GM12878 (cell line): Measurements from ENCODE around the gene ACTL6A. TPM values are rescaled to one million over a fixed set of nuclear protein-coding genes. Genes with fewer than 3 reads are reported as not detected.
A peak's percentile ranks its signal among the peaks of the same experiment; 100 is the strongest.

Experiments used
- ATAC-seq: fragments of 200-7000 bp; cut with Tn5 transposase; 3 replicates; pipeline ENCODE4 v1.9.1; 2020; ENCODE audit warnings: mild to moderate bottlenecking, moderate library complexity
- BruUV-seq: library from RNA; stranded (reverse); fragments of 400-500 nt; replicated peaks from 2 replicates; lab custom pipeline; 2021; lab: Mats Ljungman, UMichigan
- CTCF ChIA-PET: fragments of 300-600 bp; sonication (Branson Sonifier 250); formaldehyde crosslinking; extraction: SDS; loops from one replicate; lab custom pipeline; 2021; ENCODE audit warnings: inconsistent platforms; lab: Yijun Ruan, JAX
- POLR2A ChIA-PET: fragments of 350-600 bp; formaldehyde crosslinking; extraction: SDS; loops from one replicate; lab custom pipeline; 2021; ENCODE audit warnings: inconsistent platforms; lab: Charles Lee
- RAD21 ChIA-PET: fragments of 300-600 bp; sonication (Branson Sonifier 250); formaldehyde crosslinking; loops from one replicate; lab custom pipeline; 2023; ENCODE audit warnings: antibody characterized with exemption; ENCODE audit not compliant: unreplicated experiment; lab: Charles Lee
- SMC1A ChIA-PET: fragments of 300-600 bp; sonication (Branson Sonifier 250); formaldehyde crosslinking; loops from one replicate; lab custom pipeline; 2023; ENCODE audit not compliant: unreplicated experiment, uncharacterized antibody; lab: Charles Lee
- DNase-seq: peaks from one replicate; pipeline ENCODE4 v3.0.0-alpha.2; 2011; ENCODE audit warnings: low read depth, low spot score
- FAIRE-seq: peaks from 3 replicates; lab custom pipeline; 2011; peaks lifted over from hg19 to GRCh38; lab: Jason Lieb, UNC
- H2AFZ ChIP-seq: 2 replicates; pipeline ENCODE4 v1.6.0; 2011; ENCODE audit warnings: low read depth, low read length, control low read depth; ENCODE audit not compliant: control insufficient read depth
- H3K27ac ChIP-seq: 2 replicates; pipeline ENCODE4 v1.5.1; 2011; ENCODE audit warnings: control low read depth; ENCODE audit not compliant: control insufficient read depth, insufficient read depth
- H3K27me3 ChIP-seq, 2 experiments: replicated peaks in 1 of 2; 2 replicates each; pipeline versions ENCODE4 v1.6.0 to v1.6.1; 2011; ENCODE audit warnings: low read length in 1 of 2; ENCODE audit not compliant: control insufficient read depth in 2 of 2, insufficient read depth in 2 of 2
- H3K36me3 ChIP-seq, 2 experiments: 2 replicates each; pipeline ENCODE4 v1.5.1; 2011; ENCODE audit warnings: low read length in 1 of 2; ENCODE audit not compliant: control insufficient read depth in 2 of 2, insufficient read depth in 2 of 2
- H3K4me1 ChIP-seq: 2 replicates; pipeline ENCODE4 v1.6.1; 2011; ENCODE audit warnings: mild to moderate bottlenecking, low read length, moderate library complexity, mixed read lengths; ENCODE audit not compliant: control insufficient read depth, insufficient read depth
- H3K4me2 ChIP-seq: 2 replicates; pipeline ENCODE4 v1.6.0; 2011; ENCODE audit warnings: control low read depth; ENCODE audit not compliant: control insufficient read depth, insufficient read depth
- H3K4me3 ChIP-seq: fragments of 200-600 bp; sonication (generic); 2 replicates; pipeline ENCODE4 v1.5.1; 2016
- H3K79me2 ChIP-seq: 2 replicates; pipeline ENCODE4 v1.6.0; 2011; ENCODE audit warnings: low read length; ENCODE audit not compliant: control insufficient read depth, insufficient read depth
- H3K9ac ChIP-seq: 2 replicates; pipeline ENCODE4 v1.8.0; 2011; ENCODE audit warnings: low read length, control low read depth, mixed read lengths; ENCODE audit not compliant: control insufficient read depth, insufficient read depth
- H3K9me3 ChIP-seq: replicated peaks from 3 replicates; pipeline ENCODE4 v1.5.1; 2011; ENCODE audit warnings: mild to moderate bottlenecking, low read length; ENCODE audit not compliant: control insufficient read depth, insufficient read depth
- H4K20me1 ChIP-seq: 2 replicates; pipeline ENCODE4 v1.6.0; 2011; ENCODE audit not compliant: control insufficient read depth, insufficient read depth
- CBX3 ChIP-seq: fragments of 200-600 bp; sonication (generic); IDR thresholded peaks from 2 replicates; pipeline ENCODE4 v1.6.1; 2016; ENCODE audit warnings: low read depth, borderline replicate concordance
- CEBPZ ChIP-seq: fragments of 150-350 bp; IDR thresholded peaks from 2 replicates; pipeline ENCODE4 v1.6.1; 2016; ENCODE audit warnings: low read depth, low read length
- EGR1 ChIP-seq, 2 experiments: IDR thresholded peaks; 1 replicate in 1 of 2; 2 replicates in 1 of 2; pipeline ENCODE4 v1.6.1; 2011 to 2012; ENCODE audit warnings: low read depth in 2 of 2, low read length in 2 of 2, borderline replicate concordance in 1 of 2, mild to moderate bottlenecking in 1 of 2, moderate library complexity in 1 of 2
- GATAD2B ChIP-seq: fragments of 450-650 bp; conservative IDR thresholded peaks from 2 replicates; pipeline ENCODE4 v1.6.1; 2017; ENCODE audit warnings: low read depth, mild to moderate bottlenecking, moderate library complexity
- HCFC1 ChIP-seq: fragments of 150-350 bp; IDR thresholded peaks from 2 replicates; pipeline ENCODE4 v1.6.1; 2014; ENCODE audit warnings: low read length
- IRF4 ChIP-seq: IDR thresholded peaks from 2 replicates; pipeline ENCODE4 v1.6.1; 2011; ENCODE audit warnings: low read depth, low read length
- NBN ChIP-seq: fragments of 450-650 bp; IDR thresholded peaks from 2 replicates; pipeline ENCODE4 v1.6.1; 2016
- NRF1 ChIP-seq: conservative IDR thresholded peaks from 2 replicates; pipeline ENCODE4 v1.6.1; 2011; ENCODE audit warnings: mild to moderate bottlenecking, low read depth, low read length, improper control_type of control experiment
- REST ChIP-seq: IDR thresholded peaks from 2 replicates; pipeline ENCODE4 v1.6.1; 2012; ENCODE audit warnings: mild to moderate bottlenecking, low read depth, low read length
- TAF1 ChIP-seq: IDR thresholded peaks from 2 replicates; pipeline ENCODE4 v1.6.1; 2011; ENCODE audit warnings: mild to moderate bottlenecking, low read depth, low read length, borderline replicate concordance
- WGBS: methylation state at CpG from one replicate; pipeline ENCODE4 v1.1.6; 2016; ENCODE audit warnings: low lambda C conversion rate; ENCODE audit not compliant: insufficient replicate concordance, insufficient coverage; ENCODE audit errors: missing lambda C conversion rate; 5-methylcytosine and 5-hydroxymethylcytosine counted together
- in situ Hi-C: fragments of 300-500 bp; cut with MboI; formaldehyde crosslinking; loops from 9 replicates; pipeline ENCODE4 v1.14.3; 2018; ENCODE audit warnings: mixed read lengths
- intact Hi-C: fragments of 100-400 bp; cut with micrococcal nuclease; formaldehyde crosslinking; loops from one replicate; pipeline ENCODE4 v1.14.2; 2022; ENCODE audit not compliant: unreplicated experiment
- polyA plus RNA-seq, 11 experiments: library from polyadenylated mRNA; depleted of rRNA in 4 of 11; unstranded in 6 of 11; stranded (reverse) in 5 of 11; fragments of >200 nt; fragmentation: Nextera tagmentation in 4 of 11; fragmentation: Illumina TruSeq in 1 of 11; extraction: Ambion mirVana in 4 of 11; extraction: Trizol in 1 of 11; gene quantifications; 1 replicate in 1 of 11; 2 replicates in 10 of 11; pipeline versions ENCODE4 v1.2.1 to v1.2.3, GENCODE V29; 2011 to 2016; ENCODE audit warnings: inconsistent platforms in 2 of 11, missing spikeins in 2 of 11, low read depth in 1 of 11
- total RNA-seq, 4 experiments: library from RNA; depleted of rRNA in 3 of 4; stranded (reverse); fragments of >200 nt in 3 of 4; fragmentation: Illumina TruSeq in 1 of 4; extraction: Trizol in 1 of 4; gene quantifications; 2 replicates each; pipeline versions ENCODE4 v1.2.1 to v1.2.3, GENCODE V29; 2013 to 2021
- TF ChIP-seq, protein P1 (sequence below): fragments of 450-650 bp; IDR thresholded peaks from 2 replicates; pipeline ENCODE4 v1.6.1; 2017; ENCODE audit warnings: low read depth, mild to moderate bottlenecking, moderate library complexity

ACTL6A gene
- total and polyA plus RNA-seq, 10 of the 15 experiments (the other 5 are each of a cell fraction or from before 2014, with no cell fraction given), result 70.2 to 197 (median 105) TPM

DNA sequence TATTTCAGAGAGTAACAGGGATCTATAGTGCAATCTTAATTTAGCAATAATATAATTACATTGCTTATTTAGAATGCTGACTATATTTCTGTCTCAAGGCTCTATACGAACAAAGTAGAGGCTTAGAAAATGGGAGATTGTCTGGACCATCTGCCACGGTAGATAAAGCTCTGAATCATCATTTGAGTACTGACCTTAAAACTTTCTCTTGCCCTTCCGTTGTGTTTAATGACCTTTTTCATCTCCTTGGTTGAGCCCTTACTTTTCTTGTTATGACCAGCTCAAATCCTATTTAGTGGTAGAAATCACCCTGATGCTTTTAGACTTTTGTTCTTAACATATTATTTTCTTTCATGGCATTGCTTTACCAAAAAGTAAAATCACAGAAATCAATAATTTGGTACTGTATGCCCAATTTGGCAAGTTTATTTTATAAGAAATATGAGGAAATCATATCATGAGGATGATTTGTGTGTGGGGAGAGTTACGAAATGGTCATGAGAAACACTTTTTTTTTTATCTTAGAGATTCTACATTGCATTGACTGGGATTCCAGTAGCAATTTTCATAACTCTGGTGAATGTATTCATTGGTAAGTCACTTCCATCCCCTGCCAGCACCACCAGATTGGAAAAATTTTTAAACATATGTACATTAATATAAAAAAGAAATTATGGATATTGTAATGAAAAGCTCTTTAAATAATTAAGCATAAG is 52.9 kb downstream of the ACTL6A start:
- no peak overlapping the region for H3K27ac ChIP-seq
- RAD21 ChIA-PET, result interaction anchor here (1.4 kb wide), 1 partner anchor 53 kb away, joined by 4 read pairs; the partner anchor contains the start of gene ACTL6A
- POLR2A ChIA-PET, result interaction anchor here (1.1 kb wide), 1 partner anchor 11 kb away, joined by 3 read pairs; the partner anchor contains the start of genes MRPL47 and NDUFB5
- TF ChIP-seq NBN (no peak), CBX3 (no peak), IRF4 (no peak), GATAD2B (no peak), NRF1 (no peak), HCFC1 (no peak), EGR1 (IDR thresholded peaks at IDR 0.05; ENCODE audit: borderline replicate concordance in 1 of 2, low read depth in 2 of 2, low read length in 2 of 2) (no peak), CEBPZ (no peak), TAF1 (no peak), REST (no peak)
- TF ChIP-seq, protein P1, sequence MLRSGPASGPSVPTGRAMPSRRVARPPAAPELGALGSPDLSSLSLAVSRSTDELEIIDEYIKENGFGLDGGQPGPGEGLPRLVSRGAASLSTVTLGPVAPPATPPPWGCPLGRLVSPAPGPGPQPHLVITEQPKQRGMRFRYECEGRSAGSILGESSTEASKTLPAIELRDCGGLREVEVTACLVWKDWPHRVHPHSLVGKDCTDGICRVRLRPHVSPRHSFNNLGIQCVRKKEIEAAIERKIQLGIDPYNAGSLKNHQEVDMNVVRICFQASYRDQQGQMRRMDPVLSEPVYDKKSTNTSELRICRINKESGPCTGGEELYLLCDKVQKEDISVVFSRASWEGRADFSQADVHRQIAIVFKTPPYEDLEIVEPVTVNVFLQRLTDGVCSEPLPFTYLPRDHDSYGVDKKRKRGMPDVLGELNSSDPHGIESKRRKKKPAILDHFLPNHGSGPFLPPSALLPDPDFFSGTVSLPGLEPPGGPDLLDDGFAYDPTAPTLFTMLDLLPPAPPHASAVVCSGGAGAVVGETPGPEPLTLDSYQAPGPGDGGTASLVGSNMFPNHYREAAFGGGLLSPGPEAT, result no peak
- H3K4me3 ChIP-seq, result no peak overlapping the region
- in situ Hi-C loops, result no loop called here
- no peak for DNase-seq
- FAIRE-seq, result peak; percentile 35
- SMC1A ChIA-PET, result interaction anchor here (0.6 kb wide), 1 partner anchor 54 kb away, joined by 3 read pairs; no protein-coding TSS in a partner anchor
- no TSS peak for BruUV-seq
- no peaks in the 10 kb centered on the region for H3K27me3 ChIP-seq
- 50% methylated on average over 4 of the region's 4 CpGs for WGBS
- H3K79me2 ChIP-seq, result peaks cover 2% of the 10 kb centered on the region
- H4K20me1 ChIP-seq, result no peaks in the 10 kb centered on the region
- intact Hi-C loops, result no loop called here
- no peak overlapping the region for H3K4me2 ChIP-seq
- no peak for ATAC-seq
- no peaks in the 10 kb centered on the region for H3K9me3 ChIP-seq
- CTCF ChIA-PET, result interaction anchor here (1.7 kb wide), 1 partner anchor 20 kb away, joined by 4 read pairs; no protein-coding TSS in a partner anchor
- H2AFZ ChIP-seq, result no peak overlapping the region
- H3K9ac ChIP-seq, result no peak overlapping the region
- peaks cover 0 to 10% of the 10 kb centered on the region in 2 experiments; a peak in 2 of 4 replicates for H3K36me3 ChIP-seq
- no peaks in the 10 kb centered on the region for H3K4me1 ChIP-seq
